Smooth muscle cell (in vitro differentiated cells): ENCODE measurements around the gene ABCA13. TPM values are rescaled to one million over a fixed set of nuclear protein-coding genes. Genes with fewer than 3 reads are reported as not detected.

ENCODE experiments used
- DNase-seq: peaks from one replicate; lab custom pipeline; 2025; ENCODE audit not compliant: unreplicated experiment; lab: John Stamatoyannopoulos, UW
- H2AFZ ChIP-seq: fragments of 200-600 bp; sonication (generic); 2 replicates; pipeline ENCODE4 v1.6.0; 2016; ENCODE audit warnings: antibody characterized with exemption, low read depth, mild to moderate bottlenecking
- H3F3A ChIP-seq: fragments of 200-600 bp; sonication (generic); 2 replicates; pipeline ENCODE4 v1.6.0; 2017; ENCODE audit warnings: antibody characterized with exemption, low read depth
- H3K27ac ChIP-seq: fragments of 200-600 bp; sonication (generic); 2 replicates; pipeline ENCODE4 v1.5.1; 2016; ENCODE audit warnings: low read depth, mild to moderate bottlenecking
- H3K27me3 ChIP-seq: fragments of 200-600 bp; sonication (generic); 2 replicates; pipeline ENCODE4 v1.6.1; 2016; ENCODE audit warnings: low read depth, mild to moderate bottlenecking
- H3K36me3 ChIP-seq: fragments of 200-600 bp; sonication (generic); 2 replicates; pipeline ENCODE4 v1.5.1; 2016; ENCODE audit warnings: low read depth
- H3K4me1 ChIP-seq: fragments of 200-600 bp; sonication (generic); 2 replicates; pipeline ENCODE4 v1.5.1; 2016; ENCODE audit warnings: low read depth
- H3K4me2 ChIP-seq: fragments of 200-600 bp; sonication (generic); 2 replicates; pipeline ENCODE4 v1.6.0; 2016; ENCODE audit warnings: mild to moderate bottlenecking
- H3K4me3 ChIP-seq: fragments of 200-600 bp; sonication (generic); 2 replicates; pipeline ENCODE4 v1.5.1; 2016; ENCODE audit warnings: mild to moderate bottlenecking
- H3K79me2 ChIP-seq: fragments of 200-600 bp; sonication (generic); 2 replicates; pipeline ENCODE4 v1.6.0; 2016; ENCODE audit warnings: low read depth, mild to moderate bottlenecking
- H3K9ac ChIP-seq: fragments of 200-600 bp; sonication (generic); 2 replicates; pipeline ENCODE4 v1.6.0; 2016; ENCODE audit warnings: low read depth
- H3K9me3 ChIP-seq: fragments of 200-600 bp; sonication (generic); replicated peaks from 2 replicates; pipeline ENCODE4 v1.5.1; 2016; ENCODE audit warnings: low read depth
- H4K20me1 ChIP-seq: fragments of 200-600 bp; sonication (generic); 2 replicates; pipeline ENCODE4 v1.6.0; 2016; ENCODE audit warnings: low read depth
- WGBS: methylation state at CpG from one replicate; pipeline ENCODE4 v1.1.7; 2016; ENCODE audit warnings: low lambda C conversion rate; 5-methylcytosine and 5-hydroxymethylcytosine counted together
- polyA plus RNA-seq: library from polyadenylated mRNA; unstranded; fragments of >200 nt; fragmentation: Nextera tagmentation; extraction: Ambion mirVana; gene quantifications from 2 replicates; pipeline ENCODE4 v1.2.1, GENCODE V29; 2016
- total RNA-seq: library from RNA; depleted of rRNA; stranded (reverse); fragments of >200 nt; gene quantifications from 2 replicates; pipeline ENCODE4 v1.2.3, GENCODE V29; 2014
- TF ChIP-seq, protein P1 (sequence below): fragments of 200-600 bp; sonication (generic); IDR thresholded peaks from 2 replicates; pipeline ENCODE4 v1.5.1; 2017; ENCODE audit warnings: borderline replicate concordance, mild to moderate bottlenecking, antibody characterized with exemption; ENCODE audit not compliant: insufficient read depth, poor library complexity, severe bottlenecking

Gene ABCA13
- total and polyA plus RNA-seq, 2 experiments from 2014 or later = not detected

DNA sequence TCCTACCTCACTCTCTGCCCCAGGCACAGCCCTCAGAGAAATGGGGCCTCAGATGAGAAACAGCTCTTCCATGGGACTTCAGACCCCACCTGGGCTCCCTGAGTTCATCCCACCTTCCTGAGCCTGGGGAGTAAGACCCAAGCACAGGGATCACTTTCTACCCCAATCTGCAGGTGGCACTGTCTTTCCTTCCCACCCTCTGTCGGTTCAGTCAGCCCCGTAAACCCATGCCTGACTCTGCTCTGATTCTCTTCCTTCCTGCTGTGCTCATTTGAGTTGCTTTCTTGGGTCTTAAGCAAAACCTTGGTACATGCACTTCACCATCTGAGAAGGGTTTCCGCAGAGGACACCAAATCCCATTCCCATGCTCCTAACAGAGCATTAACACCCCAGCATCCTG lies 446.7 kb downstream of the ABCA13 start:
- H3F3A ChIP-seq = no peaks in the 10 kb centered on the region
- no peak overlapping the region for H3K9ac ChIP-seq
- H3K36me3 ChIP-seq = no peaks in the 10 kb centered on the region
- no peaks in the 10 kb centered on the region for H3K4me1 ChIP-seq
- no peak overlapping the region for H3K4me3 ChIP-seq
- H2AFZ ChIP-seq = no peak overlapping the region
- no peaks in the 10 kb centered on the region for H4K20me1 ChIP-seq
- no peak for DNase-seq
- no peaks in the 10 kb centered on the region for H3K79me2 ChIP-seq
- peaks cover 4% of the 10 kb centered on the region for H3K27me3 ChIP-seq
- no peak overlapping the region for H3K4me2 ChIP-seq
- TF ChIP-seq, protein P1, sequence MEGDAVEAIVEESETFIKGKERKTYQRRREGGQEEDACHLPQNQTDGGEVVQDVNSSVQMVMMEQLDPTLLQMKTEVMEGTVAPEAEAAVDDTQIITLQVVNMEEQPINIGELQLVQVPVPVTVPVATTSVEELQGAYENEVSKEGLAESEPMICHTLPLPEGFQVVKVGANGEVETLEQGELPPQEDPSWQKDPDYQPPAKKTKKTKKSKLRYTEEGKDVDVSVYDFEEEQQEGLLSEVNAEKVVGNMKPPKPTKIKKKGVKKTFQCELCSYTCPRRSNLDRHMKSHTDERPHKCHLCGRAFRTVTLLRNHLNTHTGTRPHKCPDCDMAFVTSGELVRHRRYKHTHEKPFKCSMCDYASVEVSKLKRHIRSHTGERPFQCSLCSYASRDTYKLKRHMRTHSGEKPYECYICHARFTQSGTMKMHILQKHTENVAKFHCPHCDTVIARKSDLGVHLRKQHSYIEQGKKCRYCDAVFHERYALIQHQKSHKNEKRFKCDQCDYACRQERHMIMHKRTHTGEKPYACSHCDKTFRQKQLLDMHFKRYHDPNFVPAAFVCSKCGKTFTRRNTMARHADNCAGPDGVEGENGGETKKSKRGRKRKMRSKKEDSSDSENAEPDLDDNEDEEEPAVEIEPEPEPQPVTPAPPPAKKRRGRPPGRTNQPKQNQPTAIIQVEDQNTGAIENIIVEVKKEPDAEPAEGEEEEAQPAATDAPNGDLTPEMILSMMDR = no peak
- H3K27ac ChIP-seq = no peak overlapping the region
- WGBS = 81% methylated on average over 3 of the region's 3 CpGs
- H3K9me3 ChIP-seq = no peaks in the 10 kb centered on the region

DNA sequence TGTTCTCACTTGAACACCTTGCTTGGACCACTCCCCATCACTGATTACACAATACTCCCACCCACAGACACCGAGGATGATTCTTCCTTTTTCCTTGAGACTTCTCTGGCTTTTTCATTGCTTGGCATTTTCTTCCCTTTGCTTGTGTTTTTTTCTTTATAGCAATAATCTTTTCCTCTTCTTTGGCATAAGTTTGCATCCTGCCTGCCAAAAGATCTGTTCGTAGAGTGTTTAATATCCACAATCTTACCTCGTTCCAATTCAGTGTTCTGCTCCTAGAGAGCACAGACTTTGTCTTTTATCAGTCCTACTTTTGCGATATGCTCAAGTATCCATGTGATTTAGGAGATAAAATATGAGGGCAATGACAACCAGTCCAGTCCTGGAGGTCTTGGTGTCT lies 449.8 kb downstream of the ABCA13 start:
- no peak overlapping the region for H3K4me2 ChIP-seq
- peaks cover 4% of the 10 kb centered on the region for H3K27me3 ChIP-seq
- WGBS = 91% methylated on average over 4 of the region's 4 CpGs
- no peak overlapping the region for H3K4me3 ChIP-seq
- no peaks in the 10 kb centered on the region for H3K4me1 ChIP-seq
- no peak overlapping the region for H2AFZ ChIP-seq
- H3F3A ChIP-seq = no peaks in the 10 kb centered on the region
- TF ChIP-seq, protein P1 = no peak
- no peak overlapping the region for H3K27ac ChIP-seq
- H4K20me1 ChIP-seq = no peaks in the 10 kb centered on the region
- H3K9me3 ChIP-seq = no peaks in the 10 kb centered on the region
- H3K9ac ChIP-seq = no peak overlapping the region
- no peaks in the 10 kb centered on the region for H3K79me2 ChIP-seq
- no peaks in the 10 kb centered on the region for H3K36me3 ChIP-seq
- no peak for DNase-seq

DNA sequence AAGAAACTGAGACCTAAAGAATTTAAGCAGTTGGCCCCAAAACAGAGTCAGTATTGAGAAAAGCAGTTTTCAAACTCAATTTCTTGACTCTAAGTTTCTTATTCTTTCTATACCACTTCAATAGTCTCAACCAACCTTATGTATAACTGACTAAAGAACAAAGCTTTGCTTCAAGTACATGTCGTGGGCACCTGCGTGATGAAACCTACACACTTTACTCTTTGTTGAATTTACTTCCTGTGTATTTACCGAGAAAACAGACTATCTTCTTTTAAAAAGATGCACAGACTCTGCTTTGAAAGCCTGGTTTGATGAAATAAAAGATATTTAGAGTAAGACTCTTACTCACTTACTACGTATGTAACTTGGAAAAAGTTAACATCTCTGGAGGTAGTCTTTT lies 455.9 kb downstream of the ABCA13 start:
- Histone ChIP-seq H3F3A (no peaks in the 10 kb centered on the region), H3K4me2 (no peak overlapping the region), H3K9ac (no peak overlapping the region), H4K20me1 (no peaks in the 10 kb centered on the region), H3K9me3 (no peaks in the 10 kb centered on the region), H3K36me3 (no peaks in the 10 kb centered on the region), H3K27me3 (peaks cover 2% of the 10 kb centered on the region), H3K4me3 (no peak overlapping the region), H2AFZ (no peak overlapping the region), H3K4me1 (no peaks in the 10 kb centered on the region), H3K27ac (no peak overlapping the region), H3K79me2 (no peaks in the 10 kb centered on the region)
- TF ChIP-seq, protein P1 = no peak
- 86% methylated on average over 4 of the region's 4 CpGs for WGBS
- no peak for DNase-seq

DNA sequence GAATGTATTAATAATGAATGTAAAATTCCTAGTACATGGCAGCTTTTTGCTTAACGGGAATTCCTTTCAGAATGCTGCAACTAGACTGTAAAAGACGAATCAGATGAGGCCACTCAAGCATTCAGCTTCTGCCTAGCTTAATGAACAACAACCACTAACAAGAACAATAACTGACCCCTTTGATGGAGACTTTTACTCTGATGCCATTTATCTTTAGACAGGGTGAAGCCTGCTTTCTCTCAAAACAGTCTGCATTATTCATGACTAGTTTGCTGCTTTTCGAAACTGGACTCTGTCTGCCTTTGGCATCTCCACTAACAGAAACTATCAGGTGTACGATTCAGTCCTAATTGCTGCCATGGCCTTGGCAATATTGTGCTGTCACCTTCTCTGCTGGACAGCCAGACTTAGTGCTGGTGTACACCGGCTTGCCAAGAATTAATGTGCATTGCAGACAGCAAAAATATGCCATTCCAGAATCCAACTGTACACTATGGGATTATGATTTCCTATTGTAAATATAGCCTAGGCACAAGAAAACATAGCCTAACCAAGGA lies 457.6 kb downstream of the ABCA13 start:
- Histone ChIP-seq H3K79me2 (no peaks in the 10 kb centered on the region), H3K9me3 (no peaks in the 10 kb centered on the region), H2AFZ (no peak overlapping the region), H3K4me2 (no peak overlapping the region), H3K36me3 (no peaks in the 10 kb centered on the region), H3K4me1 (no peaks in the 10 kb centered on the region), H3K4me3 (no peak overlapping the region), H3K9ac (no peak overlapping the region), H3F3A (no peaks in the 10 kb centered on the region), H4K20me1 (no peaks in the 10 kb centered on the region), H3K27ac (no peak overlapping the region), H3K27me3 (no peaks in the 10 kb centered on the region)
- TF ChIP-seq, protein P1 = no peak
- no peak for DNase-seq
- 80% methylated on average over 5 of the region's 5 CpGs for WGBS
